ENCODE results near the gene ADRA2A.

Gene ADRA2A

GRCh38 chr10:111035542-111035941 is 41.3 kb upstream of the ADRA2A start:
- H3K36me3 ChIP-seq (ENCODE audit: control insufficient read depth in 2 of 2, insufficient read depth in 1 of 2, low read length in 2 of 2): no peaks in the 10 kb centered on the region
- no peaks in the 10 kb centered on the region for H3K4me1 ChIP-seq (ENCODE audit: control insufficient read depth, insufficient read depth, low read length)
- no peak for TF ChIP-seq ZFP3 (tag by site-specific recombination; IDR thresholded peaks at IDR 0.05; ENCODE audit: low read depth)
- H3K9me3 ChIP-seq (ENCODE audit: control insufficient read depth, insufficient read depth, low read depth, low read length): no peaks in the 10 kb centered on the region
- H3K4me3 ChIP-seq (ENCODE audit: low read depth, low read length): no peak overlapping the region
- ChIA-PET POLR2A (no interaction called here), CTCF (no interaction called here)
- H3K27ac ChIP-seq (ENCODE audit: extremely low read depth, low read depth, low read length): no peak overlapping the region

- H3K27ac ChIP-seq (ENCODE audit: extremely low read depth, low read depth, low read length): no peak overlapping the region
- H3K4me3 ChIP-seq (ENCODE audit: low read depth, low read length): no peak overlapping the region
- no peaks in the 10 kb centered on the region for H3K4me1 ChIP-seq (ENCODE audit: control insufficient read depth, insufficient read depth, low read length)
- no peak for TF ChIP-seq ZNF155 (tag by site-specific recombination; IDR thresholded peaks at IDR 0.05)
- TF ChIP-seq ZNF112 (tag by site-specific recombination; IDR thresholded peaks at IDR 0.05): no peak
- TF ChIP-seq SP3 (tag by site-specific recombination; IDR thresholded peaks at IDR 0.05): no peak
- TF ChIP-seq ZNF514 (tag by site-specific recombination; IDR thresholded peaks at IDR 0.05): no peak
- POLR2A ChIA-PET: no interaction called here
- CTCF ChIA-PET: interaction anchor here (1.2 kb wide), 1 partner anchor 12 kb away, joined by 4 read pairs; no protein-coding TSS in a partner anchor
- H3K9me3 ChIP-seq (ENCODE audit: control insufficient read depth, insufficient read depth, low read depth, low read length): no peaks in the 10 kb centered on the region; the same call in 1 of the 2 replicates
- no peaks in the 10 kb centered on the region for H3K36me3 ChIP-seq (ENCODE audit: control insufficient read depth in 2 of 2, insufficient read depth in 1 of 2, low read length in 2 of 2)
Measured at GRCh38 chr10:111037858-111038257, 39.0 kb upstream of the ADRA2A start.

GRCh38 chr10:111039522-111039921 is 37.3 kb upstream of the ADRA2A start:
- no peaks in the 10 kb centered on the region for H3K4me1 ChIP-seq (ENCODE audit: control insufficient read depth, insufficient read depth, low read length)
- TF ChIP-seq PRDM2 (tag by site-specific recombination; IDR thresholded peaks at IDR 0.05; ENCODE audit: borderline replicate concordance) (no peak), SCRT1 (tag by site-specific recombination; IDR thresholded peaks at IDR 0.05; ENCODE audit: borderline replicate concordance) (no peak), SETDB1 (IDR thresholded peaks at IDR 0.05; ENCODE audit: insufficient read length, low read length) (peak; percentile 70)
- ChIA-PET POLR2A (no interaction called here), CTCF (interaction anchor here (0.6 to 0.9 kb wide), 2 partner anchors 8 to 902 kb away, joined by 3 read pairs; no protein-coding TSS in a partner anchor)
- no peaks in the 10 kb centered on the region; the same call in 1 of the 2 replicates for H3K9me3 ChIP-seq (ENCODE audit: control insufficient read depth, insufficient read depth, low read depth, low read length)
- no peak overlapping the region for H3K4me3 ChIP-seq (ENCODE audit: low read depth, low read length)
- no peak overlapping the region for H3K27ac ChIP-seq (ENCODE audit: extremely low read depth, low read depth, low read length)
- no peaks in the 10 kb centered on the region for H3K36me3 ChIP-seq (ENCODE audit: control insufficient read depth in 2 of 2, insufficient read depth in 1 of 2, low read length in 2 of 2)

GRCh38 chr10:111057006-111057405 is 19.8 kb upstream of the ADRA2A start:
- Histone ChIP-seq H3K9me3 (ENCODE audit: control insufficient read depth, insufficient read depth, low read depth, low read length) (no peaks in the 10 kb centered on the region), H3K36me3 (ENCODE audit: control insufficient read depth in 2 of 2, insufficient read depth in 1 of 2, low read length in 2 of 2) (no peaks in the 10 kb centered on the region), H3K27ac (ENCODE audit: extremely low read depth, low read depth, low read length) (no peak overlapping the region), H3K4me3 (ENCODE audit: low read depth, low read length) (no peak overlapping the region), H3K4me1 (ENCODE audit: control insufficient read depth, insufficient read depth, low read length) (no peaks in the 10 kb centered on the region)
- POLR2A ChIA-PET: no interaction called here
- TF ChIP-seq ZNF629 (tag by site-specific recombination; IDR thresholded peaks at IDR 0.05) (no peak), KLF16 (tag by site-specific recombination; IDR thresholded peaks at IDR 0.05) (no peak), TSHZ1 (tag by site-specific recombination; IDR thresholded peaks at IDR 0.05; ENCODE audit: borderline replicate concordance) (no peak), ZBTB8A (tag by site-specific recombination; IDR thresholded peaks at IDR 0.05) (no peak), MEIS1 (CRISPR knock-in tag; IDR thresholded peaks at IDR 0.05; ENCODE audit: borderline replicate concordance) (no peak), CTCF (tag by site-specific recombination; IDR thresholded peaks at IDR 0.05) (no peak), KLF7 (tag by site-specific recombination; IDR thresholded peaks at IDR 0.05; ENCODE audit: borderline replicate concordance) (no peak)
- CTCF ChIA-PET: no interaction called here

Data from HEK293 (cell line).